HG02759 (cell line): Measurements from ENCODE around the gene RIT2.

Source experiments
- ATAC-seq: cut with Tn5 transposase; IDR thresholded peaks from one replicate; pipeline ENCODE4 v1.9.1; 2021; ENCODE audit warnings: mild to moderate bottlenecking, moderate library complexity; ENCODE audit not compliant: unreplicated experiment

The RIT2 gene

DNA sequence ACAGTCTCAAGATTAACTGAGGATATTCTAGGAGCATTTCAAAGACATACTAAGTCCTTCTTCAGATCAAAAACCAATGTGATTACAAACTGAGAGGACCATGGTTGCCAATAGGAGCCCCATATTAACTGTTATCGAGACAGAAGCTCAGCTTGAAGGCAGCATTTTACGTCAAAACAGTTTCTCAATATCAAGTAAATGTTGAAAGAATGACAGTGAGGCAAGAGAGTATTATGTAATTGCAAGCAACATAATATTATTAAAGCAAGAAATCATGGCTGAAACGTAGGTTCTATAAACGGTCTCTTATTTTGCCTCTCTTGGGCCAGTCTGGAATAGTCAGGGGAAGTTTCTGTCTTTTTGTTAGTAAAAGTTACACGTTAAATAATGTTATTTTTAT, 22.9 kb downstream of the RIT2 start:
- no peak for ATAC-seq

DNA sequence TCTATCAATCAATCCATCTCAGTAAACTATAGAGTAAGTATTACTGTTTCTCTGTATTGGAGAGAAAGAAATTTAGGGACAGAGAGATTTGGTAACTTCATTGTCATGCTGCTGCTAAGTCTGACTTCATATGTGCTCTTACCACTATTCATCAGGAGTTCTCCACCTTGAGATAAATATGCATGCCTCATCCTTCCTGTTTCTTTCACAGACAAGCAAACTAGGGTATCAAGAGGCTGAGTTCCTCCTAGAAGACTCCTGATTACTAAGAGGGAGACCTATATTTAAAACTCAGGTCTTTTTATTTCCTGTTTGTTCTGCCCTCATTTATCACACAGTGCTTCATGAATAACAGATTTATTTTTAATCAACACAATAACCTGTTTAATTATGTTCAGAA, 34.1 kb downstream of the RIT2 start:
- no peak for ATAC-seq

DNA sequence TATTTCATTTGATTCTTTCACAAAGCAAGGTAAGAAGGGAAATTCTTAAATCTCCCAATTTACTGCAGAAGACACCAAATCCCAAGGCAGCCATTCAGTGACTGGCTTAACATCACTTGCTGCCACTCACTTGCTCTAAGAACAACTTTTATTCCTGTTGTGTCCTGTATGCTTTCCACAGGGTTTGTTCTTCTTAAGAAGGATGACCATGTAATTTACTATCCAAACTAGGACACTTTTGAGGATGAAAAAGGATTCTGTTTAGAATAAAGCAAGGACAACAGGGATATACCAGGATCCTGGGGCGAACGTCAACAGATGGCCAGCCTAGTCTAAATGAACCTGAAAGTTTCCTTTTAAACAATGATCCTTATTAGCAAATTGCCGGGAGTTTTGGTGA, 34.8 kb downstream of the RIT2 start:
- ATAC-seq, result no peak

DNA sequence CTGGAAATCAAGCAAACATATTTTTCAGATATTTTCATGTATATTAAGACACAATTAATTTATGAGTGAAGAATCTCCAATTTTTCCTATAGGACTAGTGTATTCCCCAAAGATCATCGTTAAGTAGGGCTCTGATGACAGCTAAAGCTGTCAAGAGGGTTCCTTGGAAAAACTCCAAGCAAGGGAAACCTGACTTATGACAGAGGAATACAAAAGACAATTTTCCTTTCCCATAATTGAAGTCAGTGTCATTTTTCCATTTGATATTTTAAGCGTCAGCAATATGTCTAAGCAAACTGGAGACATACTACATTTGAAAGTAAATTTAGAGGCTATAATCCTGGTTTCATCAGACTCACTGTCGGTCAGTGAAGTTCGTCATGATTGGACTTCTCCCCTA, 36.1 kb downstream of the RIT2 start:
- no peak for ATAC-seq

DNA sequence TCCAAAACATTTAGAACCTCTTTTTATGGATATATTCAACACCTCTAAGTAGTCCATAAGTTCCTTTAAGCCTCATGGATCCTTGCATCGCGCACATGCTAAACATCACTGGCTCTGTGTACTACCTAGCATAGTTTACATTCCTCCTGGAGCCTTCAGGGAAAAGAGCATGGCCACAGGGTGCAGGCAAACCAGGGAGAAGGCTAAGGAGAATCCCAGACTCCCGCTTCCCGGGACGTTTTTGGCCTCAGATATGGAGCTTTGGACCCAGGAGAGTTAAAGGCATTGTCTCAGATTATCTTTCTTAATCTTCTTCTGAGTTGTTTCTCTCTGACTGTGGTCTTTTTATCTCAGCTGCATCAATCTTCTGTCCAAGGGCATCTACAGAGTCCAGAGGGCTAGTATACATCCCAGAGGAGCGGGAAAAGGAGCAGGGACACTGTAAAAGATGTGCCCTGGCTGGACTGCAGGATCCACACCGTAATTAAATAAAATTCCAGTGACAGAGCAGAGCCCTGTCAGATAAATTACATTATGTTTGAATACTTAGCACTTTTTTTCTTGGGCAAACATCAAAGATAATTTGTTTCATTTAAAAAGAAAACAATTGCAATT, 36.9 kb downstream of the RIT2 start:
- no peak for ATAC-seq

GRCh38 chr18:43077510-43078308, 37.8 kb downstream of the RIT2 start:
- ATAC-seq, result no peak

DNA sequence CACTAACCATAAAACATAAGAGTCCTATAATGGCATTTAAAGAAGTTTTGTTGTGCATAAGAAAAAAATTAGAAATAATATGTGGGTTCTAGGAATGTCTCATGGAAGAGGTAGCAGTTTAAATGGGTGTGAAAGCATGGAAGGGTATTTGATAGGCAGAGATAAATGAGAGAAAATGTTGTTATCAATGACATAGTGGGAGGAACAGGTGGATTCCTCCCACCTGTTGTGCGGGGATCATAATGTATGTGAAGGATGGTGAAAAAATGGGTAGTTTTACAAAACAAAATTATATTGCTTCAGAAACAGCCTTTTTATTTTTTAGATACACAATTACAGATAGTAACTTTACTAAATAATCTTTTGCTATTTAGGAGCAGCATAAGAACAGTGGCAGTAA, 41.7 kb downstream of the RIT2 start:
- ATAC-seq, result no peak

GRCh38 chr18:43068781-43069180, 46.7 kb downstream of the RIT2 start:
- no peak for ATAC-seq

DNA sequence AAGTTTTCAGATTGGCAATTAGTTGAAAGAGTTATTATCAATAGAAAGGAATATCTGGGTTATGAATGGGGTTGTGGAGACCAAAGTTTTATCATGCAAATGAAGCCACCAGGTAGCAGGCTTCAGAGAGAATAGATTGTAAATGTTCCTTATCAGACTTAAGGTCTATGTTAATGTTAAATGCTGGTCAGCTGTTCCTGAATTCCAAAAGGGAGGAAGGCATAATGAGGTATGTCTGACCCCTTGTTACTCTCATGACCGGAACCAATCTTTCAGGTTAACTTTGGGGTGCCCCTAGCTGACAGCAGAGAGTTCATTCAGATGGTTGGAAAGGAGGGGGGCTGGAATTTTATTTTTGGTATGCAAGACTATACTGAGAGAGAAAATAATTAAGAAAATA, 47.9 kb downstream of the RIT2 start:
- ATAC-seq, result no peak

- no peak for ATAC-seq
These were observed 53.7 kb downstream of the RIT2 start for GRCh38 chr18:43061816-43062215.

DNA sequence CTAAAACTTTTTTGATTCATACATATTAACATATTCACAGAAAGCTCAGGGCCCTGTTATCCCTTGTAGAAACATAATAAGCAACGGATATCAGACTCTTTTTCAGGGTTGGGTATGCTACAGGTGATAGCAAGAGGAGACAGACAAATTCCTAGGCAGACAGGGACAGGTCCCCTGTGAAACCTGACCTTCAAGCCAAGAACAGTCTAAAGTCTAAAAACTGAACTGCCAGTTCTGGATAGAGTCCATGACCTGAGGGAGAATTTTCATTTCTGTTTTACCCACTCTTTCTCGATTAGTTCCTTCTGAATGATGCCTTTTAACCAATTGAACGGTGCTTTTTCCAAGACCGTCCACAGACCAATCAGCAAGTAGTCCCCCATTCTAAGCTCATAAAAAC, 54.2 kb downstream of the RIT2 start:
- ATAC-seq, result no peak

DNA sequence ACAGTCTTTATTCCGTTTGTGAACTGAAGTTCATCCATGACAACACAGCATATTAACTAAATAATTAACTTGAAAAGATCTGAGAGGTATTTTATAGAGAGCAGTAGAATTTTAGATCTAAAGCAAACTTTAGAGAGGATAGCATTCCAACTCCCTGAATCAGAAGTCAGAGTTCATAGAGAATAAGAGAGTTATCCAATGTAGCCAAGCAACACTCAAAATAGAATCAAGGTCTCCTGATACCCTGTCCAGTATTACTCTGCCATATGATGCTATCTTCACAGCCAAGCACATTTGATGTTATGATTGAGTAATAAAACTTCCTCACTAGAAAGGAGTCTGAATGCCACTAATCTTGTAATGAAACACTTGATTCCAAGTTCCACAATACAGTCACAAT, 55.5 kb downstream of the RIT2 start:
- ATAC-seq, result no peak

GRCh38 chr18:43054815-43055519, 60.5 kb downstream of the RIT2 start:
- no peak for ATAC-seq

GRCh38 chr18:43049021-43049420, 66.5 kb downstream of the RIT2 start:
- no peak for ATAC-seq

DNA sequence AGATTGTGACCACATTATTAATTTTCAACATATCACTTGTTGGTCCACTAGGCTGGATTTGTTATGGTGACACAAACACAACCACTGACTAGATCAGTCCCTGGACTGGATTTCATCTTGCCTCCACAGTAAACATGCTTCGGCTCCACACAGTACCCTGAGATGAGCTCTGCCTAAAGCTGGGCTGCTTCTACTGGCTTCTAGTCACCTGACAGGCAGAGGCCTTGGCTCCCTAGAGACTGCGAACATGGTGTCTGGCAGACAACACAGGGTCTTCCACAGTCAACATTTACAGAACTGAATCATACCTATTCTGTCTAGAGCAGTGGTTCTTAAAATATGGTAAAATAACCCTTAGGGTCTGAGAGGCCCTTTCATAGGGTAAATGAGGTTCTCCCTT, 69.2 kb downstream of the RIT2 start:
- ATAC-seq, result no peak

GRCh38 chr18:43043626-43044025, 71.9 kb downstream of the RIT2 start:
- no peak for ATAC-seq

DNA sequence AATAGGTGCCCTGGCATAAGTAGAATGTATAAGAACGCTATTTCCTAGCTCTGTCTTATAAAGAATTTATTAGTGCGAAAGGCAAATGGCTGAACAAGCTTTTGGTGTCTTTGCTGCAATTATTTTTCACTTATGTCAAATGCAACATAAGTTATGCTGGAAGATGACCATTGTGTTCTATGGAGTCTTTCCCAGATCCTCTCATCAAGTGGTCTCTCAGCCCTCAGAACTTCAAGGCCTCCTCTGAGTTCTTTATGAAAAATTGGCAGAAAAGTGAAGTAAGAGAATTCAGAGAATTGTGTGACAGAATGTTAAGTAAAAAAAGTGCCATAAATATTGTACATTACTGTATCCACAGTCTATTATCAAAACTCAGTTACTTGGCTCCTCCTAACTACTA, 75.2 kb downstream of the RIT2 start:
- ATAC-seq, result no peak

DNA sequence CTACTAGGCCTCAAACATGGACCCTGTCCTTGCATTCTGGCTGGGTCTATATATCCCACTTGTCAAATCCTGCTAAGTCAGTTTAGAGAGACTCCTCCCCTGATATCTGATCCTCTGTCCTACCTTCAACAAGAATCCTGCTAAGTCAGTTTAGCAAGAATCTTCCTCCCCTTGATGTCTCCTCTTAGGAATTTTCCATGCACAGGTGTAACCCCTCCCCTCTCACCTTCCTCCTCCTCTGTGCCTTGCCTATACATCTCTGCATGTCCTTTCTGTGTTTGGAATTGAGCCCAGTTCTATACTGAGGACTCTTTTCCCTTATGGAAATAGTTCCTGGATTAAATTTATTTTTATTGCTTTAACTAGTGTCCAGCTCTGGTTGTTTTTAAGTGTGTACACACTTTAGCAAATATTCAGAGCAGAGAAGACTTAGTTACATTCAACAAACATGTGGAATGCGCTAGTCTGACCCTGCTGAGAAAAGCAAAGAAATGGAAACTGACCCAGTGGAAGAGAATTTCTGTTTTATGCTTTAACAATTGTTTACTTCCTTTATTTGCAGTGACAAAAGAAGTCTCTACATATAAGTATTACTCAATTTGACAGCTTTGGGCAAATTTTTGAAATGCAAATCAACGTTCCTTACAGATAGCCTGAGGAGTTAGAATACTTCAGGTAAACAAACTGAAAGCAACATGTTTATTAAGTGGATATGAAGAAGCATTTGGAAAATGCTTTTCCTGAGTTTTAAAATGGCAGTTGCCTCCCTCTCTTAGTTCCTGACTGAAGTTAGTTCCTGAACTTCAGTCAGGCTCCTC, 80.6 kb downstream of the RIT2 start:
- ATAC-seq, result no peak

DNA sequence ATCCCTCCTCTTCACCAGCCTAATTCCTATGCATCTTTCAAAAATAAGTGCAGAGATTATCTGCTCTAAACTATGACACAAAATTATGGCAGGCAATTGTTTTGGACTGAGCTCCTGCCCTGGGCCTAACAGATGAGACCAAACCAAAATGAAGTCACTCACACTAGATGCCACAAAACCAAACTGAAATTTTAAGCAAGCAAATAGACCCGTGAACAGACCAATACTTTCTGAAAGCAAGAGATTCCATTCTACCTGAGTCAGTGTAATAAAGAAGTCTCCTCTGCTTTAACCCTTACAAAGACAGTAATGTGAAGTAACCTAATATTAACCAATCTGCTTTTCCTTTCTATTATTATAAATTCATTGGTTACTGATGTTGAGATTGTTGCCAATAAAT, 84.3 kb downstream of the RIT2 start:
- ATAC-seq, result no peak

DNA sequence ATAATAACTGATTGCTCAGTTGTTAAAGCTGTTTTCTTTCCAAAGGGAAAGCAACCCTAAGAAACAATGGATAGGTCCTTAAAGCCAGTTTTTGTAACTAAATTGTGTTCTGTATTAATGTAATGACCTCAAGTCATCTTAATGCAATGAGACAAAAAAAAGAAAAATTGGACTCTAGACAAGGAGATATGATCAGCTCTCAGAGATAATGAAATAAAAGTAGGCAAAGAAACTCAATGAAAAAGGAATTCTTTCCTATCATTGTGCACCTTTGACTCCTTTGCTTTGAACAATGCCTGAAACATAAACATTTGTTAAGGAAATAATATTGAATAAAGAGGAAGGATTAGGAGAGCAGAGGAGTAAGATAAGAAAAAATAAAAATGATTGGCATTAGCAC, 86.1 kb downstream of the RIT2 start:
- ATAC-seq, result no peak

DNA sequence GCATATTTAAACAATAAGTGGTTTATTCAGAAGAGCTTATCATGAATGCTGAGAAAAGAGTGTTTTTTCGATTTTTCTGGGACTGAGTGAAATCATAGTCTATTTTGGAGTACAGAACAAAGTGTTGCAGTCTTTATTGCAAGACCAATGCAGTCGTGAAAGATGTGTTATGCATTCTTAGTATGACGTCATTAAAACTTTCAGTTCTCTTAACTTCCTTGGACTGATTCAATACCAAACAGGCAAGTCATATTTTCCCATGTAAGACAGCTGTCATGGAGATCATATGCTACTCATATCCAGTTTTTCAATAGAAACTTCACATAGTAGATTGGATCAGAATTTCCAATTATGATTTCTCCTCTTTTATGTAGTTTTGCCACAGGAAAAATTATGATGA, 92.6 kb downstream of the RIT2 start:
- ATAC-seq, result no peak
